Peyer's patch (tissue), 4 donors: ENCODE measurements around the gene CYP1A1.

Source experiments
- POLR2A ChIP-seq, 2 donors: fragments of 450-650 bp; IDR thresholded peaks; one replicate each; pipeline ENCODE4 v1.5.1; 2017; ENCODE audit warnings: antibody characterized with exemption in 2 of 2, mild to moderate bottlenecking in 2 of 2, moderate library complexity in 2 of 2
- TF ChIP-seq, protein P1 (sequence below), 6 experiments: fragments of 450-650 bp in 4 of 6; fragments of 200-600 bp in 2 of 6; sonication (generic) in 1 of 6; IDR thresholded peaks; one replicate each; pipeline ENCODE4 v1.5.1; 2017 to 2019; ENCODE audit warnings: antibody characterized with exemption in 6 of 6, mild to moderate bottlenecking in 3 of 6, moderate library complexity in 1 of 6

DNA sequence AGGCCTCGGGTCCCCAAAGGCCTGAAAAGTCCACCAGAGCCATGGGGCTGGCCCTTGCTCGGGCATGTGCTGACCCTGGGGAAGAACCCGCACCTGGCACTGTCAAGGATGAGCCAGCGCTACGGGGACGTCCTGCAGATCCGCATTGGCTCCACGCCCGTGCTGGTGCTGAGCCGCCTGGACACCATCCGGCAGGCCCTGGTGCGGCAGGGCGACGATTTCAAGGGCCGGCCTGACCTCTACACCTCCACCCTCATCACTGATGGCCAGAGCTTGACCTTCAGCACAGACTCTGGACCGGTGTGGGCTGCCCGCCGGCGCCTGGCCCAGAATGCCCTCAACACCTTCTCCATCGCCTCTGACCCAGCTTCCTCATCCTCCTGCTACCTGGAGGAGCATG, 24.5 kb upstream of the CYP1A1 start:
- TF ChIP-seq, protein P1, sequence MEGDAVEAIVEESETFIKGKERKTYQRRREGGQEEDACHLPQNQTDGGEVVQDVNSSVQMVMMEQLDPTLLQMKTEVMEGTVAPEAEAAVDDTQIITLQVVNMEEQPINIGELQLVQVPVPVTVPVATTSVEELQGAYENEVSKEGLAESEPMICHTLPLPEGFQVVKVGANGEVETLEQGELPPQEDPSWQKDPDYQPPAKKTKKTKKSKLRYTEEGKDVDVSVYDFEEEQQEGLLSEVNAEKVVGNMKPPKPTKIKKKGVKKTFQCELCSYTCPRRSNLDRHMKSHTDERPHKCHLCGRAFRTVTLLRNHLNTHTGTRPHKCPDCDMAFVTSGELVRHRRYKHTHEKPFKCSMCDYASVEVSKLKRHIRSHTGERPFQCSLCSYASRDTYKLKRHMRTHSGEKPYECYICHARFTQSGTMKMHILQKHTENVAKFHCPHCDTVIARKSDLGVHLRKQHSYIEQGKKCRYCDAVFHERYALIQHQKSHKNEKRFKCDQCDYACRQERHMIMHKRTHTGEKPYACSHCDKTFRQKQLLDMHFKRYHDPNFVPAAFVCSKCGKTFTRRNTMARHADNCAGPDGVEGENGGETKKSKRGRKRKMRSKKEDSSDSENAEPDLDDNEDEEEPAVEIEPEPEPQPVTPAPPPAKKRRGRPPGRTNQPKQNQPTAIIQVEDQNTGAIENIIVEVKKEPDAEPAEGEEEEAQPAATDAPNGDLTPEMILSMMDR (IDR thresholded peaks at IDR 0.05), result no peak
- TF ChIP-seq POLR2A (IDR thresholded peaks at IDR 0.05), result no peak
